ENCODE results near the gene POGZ. TPM values are rescaled to one million over a fixed set of nuclear protein-coding genes. Genes with fewer than 3 reads are reported as not detected.
"Not testable (repeated sequence)": the region's sequence is repeated elsewhere in the genome, so short reads cannot be mapped to it uniquely, and the experiment has no call there.

The POGZ gene
- total RNA-seq, 1 donor from 2014 or later = 41.7 TPM

DNA sequence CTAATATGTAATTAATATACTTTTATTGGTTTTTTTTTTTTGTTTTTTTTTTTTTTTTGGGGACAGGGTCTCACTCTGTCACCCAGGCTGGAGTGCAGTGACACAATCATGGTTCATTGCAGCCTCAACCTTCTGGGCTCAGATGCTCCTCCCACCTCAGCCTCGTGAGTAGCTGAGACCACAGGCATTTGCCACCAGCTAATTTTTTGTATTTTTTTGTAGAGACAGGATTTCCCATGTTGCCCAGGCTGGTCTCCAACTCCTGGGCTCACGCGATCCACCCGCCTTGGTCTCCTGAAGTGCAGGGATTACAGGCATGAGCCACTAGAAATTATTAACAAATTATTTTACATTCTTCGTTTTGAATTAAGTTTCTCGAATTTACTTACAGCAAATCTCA is 16.8 kb upstream of the POGZ start:
- peak; percentile 25 for DNase-seq (ENCODE audit: low read depth)

DNA sequence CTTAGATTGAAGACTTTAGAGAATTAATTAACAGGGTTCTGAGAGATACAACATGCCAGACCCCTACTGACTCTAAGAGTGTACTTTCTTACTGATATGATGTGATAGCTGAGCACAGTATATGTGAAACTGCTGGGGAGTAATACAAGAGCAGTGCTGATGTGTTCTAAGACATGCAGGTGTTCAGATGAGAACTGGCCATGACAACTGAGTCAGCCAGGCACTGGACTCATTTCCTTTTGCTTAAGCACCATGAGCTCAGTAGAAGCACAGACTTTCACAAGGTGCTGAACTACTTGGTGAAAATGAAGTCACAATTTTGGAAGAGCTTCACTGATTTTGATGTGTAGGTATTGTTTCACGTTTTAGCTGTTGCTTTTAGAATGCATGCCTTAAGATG is 15.9 kb upstream of the POGZ start:
- DNase-seq (ENCODE audit: low read depth) = peak; percentile 19

DNA sequence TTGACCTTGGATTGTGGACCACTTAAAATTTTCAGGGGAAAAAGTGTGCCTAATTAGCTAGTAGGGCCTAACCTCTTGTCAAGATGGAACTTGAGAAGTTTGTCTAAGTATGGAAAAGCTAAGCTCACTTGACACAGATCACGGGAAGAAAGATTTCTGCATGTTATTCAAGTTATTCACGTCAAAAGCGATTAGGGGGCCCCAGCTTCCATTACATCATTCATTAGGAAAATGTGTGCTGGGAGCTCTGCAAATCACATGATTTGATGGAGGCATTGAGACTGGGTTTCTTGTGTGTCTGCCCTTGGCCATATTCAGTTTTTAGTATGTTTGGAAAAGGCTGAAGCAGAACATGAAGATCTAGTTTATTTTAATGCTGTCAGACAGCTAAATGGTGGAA is 15.5 kb upstream of the POGZ start:
- DNase-seq (ENCODE audit: low read depth) = no peak

DNA sequence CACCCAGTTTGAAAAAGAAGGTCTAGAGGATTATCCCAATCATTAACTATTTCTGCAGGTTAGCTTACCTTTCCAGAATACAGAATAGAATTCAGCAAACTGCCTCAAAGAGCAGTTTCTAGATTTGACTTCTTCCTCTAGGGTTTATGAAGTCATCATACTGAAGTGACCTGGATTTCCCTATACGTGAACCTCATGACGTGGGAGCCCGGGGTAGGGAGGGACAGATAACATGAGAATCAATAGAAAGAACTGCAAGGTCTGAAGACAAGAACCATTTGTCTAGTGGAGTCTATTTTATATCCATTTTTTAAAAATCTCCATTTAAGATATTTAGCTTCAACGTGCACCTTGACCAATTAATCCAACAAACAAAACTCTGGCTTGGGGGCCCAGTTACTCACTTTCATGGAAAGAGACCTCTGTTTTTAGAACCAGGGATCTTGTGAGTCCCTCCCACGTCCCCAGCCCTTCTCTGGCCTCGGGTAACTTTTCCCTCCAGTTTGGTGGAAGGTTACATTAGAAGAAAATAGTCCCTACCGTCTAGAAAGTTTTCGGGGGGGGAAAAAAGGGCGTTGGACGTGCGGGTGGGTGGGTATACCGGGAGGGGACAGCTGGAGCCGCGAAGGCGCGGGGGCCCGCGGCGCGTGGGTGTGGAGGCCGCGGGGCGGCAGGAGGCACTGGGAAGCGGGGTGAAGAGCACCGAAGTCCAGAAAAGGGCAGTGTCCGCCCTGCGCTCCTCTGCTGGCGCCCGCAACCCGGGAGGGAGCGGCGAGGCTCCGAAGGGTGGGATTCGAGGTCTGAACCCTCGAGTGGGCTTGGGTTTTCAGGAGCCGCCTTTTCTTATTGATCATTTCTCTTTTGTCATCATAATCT is 13.8 kb upstream of the POGZ start:
- DNase-seq (ENCODE audit: low read depth) = peak; percentile 24

DNA sequence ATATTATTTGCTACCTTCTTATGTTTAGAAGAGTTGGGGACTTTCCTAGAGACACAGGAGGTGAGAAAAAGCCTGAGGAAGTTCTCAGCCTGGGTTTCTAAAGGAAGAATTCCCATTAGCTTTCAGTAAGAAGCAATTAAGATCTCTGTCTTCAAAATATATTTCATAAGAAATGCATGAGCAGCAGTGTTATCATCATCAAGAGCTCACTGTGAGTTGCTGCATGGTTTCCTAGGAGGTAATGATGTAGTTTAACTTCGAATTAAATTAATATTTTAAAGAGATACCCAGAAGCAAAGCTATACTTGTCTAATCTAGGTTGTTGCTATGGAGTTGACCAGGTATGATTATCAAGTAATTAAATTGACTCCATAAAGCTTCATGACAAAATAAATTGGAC is 5.7 kb upstream of the POGZ start:
- DNase-seq (ENCODE audit: low read depth) = no peak

DNA sequence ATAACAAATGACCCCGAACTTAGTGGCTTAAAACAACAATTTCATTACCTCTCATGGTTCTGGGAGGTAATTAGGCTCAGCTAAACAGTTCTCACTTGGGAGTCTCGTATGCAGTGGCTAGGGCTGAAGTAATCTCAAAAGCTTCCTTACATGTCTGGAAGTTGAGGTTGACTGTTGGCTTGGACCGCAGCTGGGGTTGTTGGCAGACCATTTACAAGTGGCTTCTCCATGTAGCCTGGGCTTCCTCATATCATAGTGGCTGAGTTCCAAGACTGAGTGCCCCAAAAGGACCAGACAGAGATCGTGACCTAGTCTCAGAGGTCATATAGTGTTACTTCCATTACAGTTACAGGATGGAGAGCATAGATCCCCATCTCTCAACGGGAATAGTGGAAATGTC is 2.4 kb upstream of the POGZ start:
- no peak for DNase-seq (ENCODE audit: low read depth)

DNA sequence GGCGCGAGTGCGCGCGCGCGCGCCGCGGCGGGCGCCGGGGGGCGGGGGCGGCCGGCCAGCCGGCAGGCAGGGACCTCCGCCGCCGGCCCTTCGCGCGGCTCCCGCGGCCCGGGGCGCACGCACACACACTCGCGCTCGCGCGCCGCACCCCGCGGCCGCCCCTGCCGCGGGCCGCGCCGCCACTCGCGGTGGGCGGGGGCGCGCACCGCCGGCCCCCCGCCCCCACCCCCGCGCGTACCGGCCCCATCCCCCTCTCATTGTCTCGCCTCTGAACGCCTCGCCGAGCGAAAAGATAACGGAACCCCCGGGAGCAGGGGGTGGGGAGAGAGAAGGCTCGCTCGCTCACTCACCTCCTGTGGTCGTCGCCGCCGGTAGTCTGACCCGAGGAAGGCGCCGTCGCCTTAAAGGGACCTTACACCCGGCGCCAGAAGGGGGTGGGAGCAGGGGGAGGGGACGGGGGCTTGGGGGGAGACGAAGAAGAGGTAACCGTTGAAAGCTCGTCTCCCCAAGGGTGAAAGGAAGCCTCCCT is 428 bp downstream of the POGZ start:
- peak; percentile 33 for DNase-seq (ENCODE audit: low read depth)

DNA sequence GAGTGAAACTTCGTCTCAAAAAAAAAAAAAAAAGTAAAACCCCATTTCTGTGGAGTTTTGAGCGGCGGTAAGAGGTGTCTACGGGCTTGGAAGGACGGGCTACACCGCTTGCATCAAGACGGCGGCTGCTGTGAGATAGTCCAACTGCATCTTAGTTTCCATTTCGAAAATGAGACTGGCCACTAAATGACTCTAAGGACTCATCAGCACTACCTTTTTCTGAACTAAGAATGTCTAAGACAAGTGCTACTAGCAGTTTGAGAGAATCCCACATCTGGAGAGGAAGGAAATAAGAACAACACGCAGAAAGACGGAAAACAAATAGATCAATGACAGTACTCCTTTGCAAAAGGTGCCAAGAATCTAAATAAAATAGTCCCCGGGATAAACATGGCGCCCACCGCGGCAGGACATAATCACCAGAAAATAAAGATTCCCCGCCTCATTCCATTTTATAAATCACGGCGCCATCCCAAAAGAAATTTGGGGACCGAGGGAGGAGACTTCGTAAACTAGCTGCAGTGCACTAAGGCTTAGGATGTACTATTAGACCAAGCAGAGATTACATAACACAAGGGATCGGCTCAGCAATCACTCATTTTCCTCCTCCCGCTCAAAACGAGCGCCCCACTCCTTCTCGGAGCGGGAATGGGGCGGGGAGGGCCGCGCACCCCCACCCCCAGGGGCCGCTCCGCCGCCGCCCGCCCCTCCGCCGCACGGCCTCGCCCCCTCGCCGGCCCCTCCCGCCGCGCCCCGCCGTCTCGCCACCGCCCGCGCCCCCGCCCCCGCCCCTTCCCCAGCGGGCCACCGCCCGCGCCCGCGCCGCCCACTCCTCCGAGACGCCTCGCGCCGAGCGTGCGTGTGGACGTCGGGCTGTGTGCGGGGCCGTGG is 1.1 kb downstream of the POGZ start:
- DNase-seq (ENCODE audit: low read depth) = peak; percentile 67

DNA sequence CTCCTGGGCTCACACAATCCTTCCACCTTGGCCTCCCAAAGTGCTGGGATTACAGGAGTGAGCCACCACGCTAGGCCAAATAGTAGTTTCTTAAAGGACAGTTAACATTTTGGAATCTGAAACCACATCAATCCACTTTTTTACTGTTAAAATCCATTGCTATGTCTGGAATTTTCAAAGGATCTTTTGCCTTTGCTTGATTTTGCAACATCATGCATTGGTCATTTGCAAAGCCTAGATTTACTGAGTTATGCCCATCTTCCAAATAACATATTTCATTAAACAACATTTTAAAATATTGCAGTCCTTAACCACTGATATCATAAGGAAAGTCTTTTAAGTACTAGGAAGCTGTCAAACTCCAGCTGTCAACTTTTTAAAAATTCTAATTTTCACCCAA is 3.3 kb downstream of the POGZ start:
- no peak for DNase-seq (ENCODE audit: low read depth)

DNA sequence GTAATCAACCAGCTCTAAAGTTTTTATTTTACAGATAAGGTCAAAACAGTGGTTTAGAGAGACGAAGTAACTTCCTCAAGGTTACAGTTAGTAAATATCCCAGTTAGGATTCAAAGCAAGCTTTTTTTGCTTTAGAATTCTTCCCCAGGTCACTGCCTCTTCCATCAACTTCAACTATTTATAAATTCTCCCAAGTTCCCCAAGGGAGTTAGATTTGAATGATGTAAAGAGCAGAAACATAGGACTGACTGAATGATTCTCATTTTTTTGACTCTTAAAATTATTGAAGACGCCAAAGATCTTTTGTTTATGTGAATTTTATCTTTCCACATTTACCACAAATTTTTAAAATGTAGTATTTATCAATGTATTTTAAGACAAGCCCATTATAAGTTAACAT is 4.1 kb downstream of the POGZ start:
- no peak for DNase-seq (ENCODE audit: low read depth)

DNA sequence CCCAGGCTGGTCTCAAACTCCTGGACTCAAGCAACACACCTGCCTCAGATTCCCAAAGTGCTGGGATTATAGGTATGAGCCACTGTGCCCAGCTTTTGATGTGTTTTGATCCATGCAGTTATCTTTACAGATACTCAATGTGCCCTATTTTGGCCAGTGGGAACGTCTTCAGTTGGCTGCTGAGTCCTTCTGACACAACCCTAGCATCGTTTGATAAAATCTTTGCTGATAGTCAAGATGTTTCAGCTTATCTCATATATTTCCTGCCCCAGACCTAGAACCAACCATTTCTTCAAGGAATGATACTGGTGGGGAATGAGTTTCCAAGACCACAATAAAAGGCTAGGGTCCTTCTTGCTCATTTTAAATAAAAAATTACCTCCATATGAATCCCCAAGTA is 11.6 kb downstream of the POGZ start:
- no peak for DNase-seq (ENCODE audit: low read depth)

DNA sequence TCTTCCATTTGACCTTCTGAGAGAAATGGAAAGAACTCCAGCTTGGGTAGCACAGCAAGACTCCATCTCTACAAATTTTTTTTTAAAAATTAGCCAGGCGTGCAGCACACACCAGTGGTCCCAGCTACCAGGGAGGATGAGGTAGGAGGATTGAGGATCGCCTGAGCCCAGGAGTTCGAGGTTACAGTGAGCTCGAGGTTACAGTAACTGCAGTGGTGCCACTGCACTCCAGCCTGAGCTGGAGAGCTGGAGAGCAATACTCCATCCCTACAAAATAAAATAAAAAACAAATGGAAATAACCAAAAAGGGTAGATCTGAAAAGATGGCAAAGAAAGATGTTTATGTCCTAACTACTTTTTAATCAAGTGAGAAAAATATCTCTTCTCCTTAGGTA is 14.5 kb downstream of the POGZ start:
- DNase-seq (ENCODE audit: low read depth) = no peak

DNA sequence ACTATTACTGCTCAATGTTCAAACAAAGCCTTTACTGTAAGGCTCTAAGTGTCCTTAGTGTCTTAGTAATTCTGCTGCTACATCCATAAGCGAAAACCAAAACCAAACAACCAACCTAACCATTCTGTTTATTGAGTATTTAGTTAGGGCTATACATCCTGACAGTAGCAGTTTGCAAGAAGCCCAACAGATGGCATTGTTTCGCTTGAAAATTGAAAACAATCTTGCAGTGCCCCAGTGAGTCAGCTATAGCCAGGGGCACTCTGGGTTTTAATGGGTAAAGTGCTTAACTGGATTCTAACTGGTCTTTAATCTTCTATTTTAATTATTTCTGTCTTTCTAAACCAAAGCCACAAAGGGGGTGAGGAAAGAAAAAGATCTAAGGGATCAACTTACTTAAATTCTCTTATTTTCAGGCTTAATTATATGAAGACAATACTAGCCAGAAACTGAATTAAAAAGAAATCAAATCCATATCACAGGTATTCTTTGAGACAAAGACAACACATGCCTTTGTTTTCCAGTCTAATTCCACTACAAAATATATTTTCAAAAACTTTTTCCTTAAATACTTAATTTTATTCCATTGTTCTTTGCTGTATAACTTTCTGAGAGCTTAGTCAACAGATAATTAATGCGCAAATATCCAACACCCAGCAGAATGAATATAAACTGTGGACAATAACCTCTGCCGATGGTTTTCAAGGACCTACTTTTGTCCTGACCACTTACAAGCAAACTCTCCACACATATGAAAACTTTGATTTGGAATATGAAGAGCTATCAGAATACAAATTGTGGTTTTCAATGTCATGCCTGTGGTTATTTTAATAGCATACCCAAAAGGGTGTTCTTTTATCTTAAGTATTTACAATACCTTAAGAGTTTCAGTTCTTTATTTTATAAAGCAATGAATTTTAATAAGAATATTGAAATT is 15.2 kb downstream of the POGZ start:
- DNase-seq (ENCODE audit: low read depth) = peak; percentile 92

DNA sequence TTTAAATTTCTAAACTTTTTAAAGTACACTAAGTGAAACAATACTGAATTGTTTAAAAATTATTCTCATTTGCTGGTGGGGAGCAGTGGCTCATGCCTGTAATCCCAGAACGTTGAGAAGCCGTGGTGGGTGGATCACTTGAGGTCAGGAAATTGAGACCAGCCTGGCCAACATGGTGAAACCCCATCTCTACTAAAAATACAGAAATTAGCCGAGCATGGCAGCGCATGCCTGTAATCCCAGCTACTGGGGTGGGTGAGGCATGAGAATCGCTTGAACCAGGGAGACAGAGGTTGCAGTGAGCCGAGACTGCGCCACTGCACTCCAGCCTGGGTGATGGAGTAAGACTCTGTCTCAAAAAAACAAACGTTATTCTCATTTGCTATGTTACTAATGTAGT is 21.9 kb downstream of the POGZ start:
- DNase-seq (ENCODE audit: low read depth) = not testable (repeated sequence)

DNA sequence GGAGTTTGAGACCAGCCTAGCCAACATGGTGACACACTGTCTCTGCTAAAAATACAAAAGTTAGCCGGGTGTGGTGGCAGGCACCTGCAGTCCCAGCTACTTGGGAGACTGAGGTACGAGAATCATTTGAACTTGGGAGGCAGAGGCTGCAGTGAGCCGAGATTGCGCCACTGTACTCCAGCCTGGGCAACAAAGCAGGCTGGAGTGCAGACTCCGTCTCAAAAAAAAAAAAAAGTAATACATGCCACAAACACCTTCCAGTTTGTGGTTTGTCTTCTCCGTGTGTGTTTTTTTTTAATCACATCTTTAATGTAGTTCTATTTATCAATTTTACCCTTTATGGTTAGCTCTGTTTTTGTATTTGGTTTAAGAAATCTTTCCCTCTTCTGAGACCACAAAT is 22.3 kb downstream of the POGZ start:
- DNase-seq (ENCODE audit: low read depth) = no peak

DNA sequence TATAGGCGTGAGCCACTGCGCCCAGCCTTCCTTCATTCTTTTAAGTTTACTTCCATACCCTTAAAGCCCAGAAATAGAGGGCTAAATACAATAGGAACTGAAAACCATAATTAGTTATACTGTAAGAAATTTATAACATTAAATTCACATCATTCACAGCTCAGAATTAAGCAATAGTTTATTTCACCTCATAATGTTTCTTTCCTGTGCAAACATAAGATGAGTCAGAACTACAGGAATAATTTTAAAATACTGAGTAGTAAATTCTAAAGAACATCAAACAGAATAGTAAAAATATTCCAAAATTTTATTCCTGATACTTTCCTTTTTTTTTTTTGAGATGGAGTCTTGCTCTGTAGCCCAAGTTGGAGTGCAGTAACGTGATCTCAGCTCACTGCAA is 24.1 kb downstream of the POGZ start:
- DNase-seq (ENCODE audit: low read depth) = no peak

DNA sequence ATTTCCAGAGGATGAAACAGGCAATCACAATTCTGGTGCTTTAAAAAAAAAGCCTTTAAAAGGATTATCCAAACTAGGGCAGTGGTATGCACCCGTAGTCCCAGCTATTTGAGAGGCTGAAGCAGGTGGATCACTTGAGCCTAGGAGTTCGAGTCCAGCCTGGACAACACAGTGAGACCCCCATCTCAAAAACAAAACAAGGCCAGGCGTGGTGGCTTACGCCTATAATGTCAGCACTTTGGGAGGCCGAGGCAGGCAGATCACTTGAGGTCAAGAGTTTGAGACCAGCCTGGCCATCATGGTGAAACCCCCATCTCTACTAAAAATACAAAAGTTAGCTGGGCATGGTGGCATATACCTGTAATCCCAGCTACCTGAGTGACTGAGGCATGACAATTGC is 25.5 kb downstream of the POGZ start:
- not testable (repeated sequence) for DNase-seq (ENCODE audit: low read depth)

DNA sequence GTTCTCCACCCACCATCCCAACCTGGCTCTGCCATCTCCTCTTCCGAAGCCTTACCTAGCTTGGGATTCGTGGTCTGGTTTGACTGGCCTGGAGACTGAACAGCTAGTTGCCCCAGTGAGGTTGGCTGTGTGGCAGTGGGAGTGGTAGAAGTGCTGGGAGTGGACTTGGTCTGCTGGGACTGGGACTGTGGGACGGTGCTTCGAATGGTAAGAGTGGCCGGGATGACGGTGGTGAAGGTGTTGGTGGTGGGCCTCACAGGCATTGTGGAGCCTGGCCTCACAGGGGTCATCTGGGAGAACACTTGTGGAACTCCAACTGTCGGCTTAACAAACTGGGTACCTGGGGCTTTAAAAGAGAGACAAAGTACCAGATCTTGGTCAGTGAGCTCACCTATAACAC is 31.2 kb downstream of the POGZ start:
- DNase-seq (ENCODE audit: low read depth) = no peak

DNA sequence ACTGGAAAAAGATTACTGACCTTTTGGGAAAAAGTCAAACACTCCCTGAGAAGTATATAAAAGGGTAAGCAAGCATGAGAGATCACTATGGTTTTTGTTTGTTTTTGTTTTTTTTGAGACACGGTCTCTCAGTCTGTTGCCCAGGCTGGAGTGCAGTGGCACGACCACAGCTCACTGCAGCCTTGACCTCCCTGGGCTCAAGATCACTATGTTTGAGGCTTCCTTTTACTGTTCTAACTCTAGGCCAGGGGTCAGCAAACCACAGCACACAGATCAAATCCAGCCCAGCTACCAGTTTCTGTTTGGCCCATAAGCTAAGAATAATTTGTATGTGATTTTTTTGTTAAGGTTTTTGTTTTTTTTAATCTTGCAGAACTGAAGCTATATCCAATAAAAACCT is 34.2 kb downstream of the POGZ start:
- DNase-seq (ENCODE audit: low read depth) = no peak

DNA sequence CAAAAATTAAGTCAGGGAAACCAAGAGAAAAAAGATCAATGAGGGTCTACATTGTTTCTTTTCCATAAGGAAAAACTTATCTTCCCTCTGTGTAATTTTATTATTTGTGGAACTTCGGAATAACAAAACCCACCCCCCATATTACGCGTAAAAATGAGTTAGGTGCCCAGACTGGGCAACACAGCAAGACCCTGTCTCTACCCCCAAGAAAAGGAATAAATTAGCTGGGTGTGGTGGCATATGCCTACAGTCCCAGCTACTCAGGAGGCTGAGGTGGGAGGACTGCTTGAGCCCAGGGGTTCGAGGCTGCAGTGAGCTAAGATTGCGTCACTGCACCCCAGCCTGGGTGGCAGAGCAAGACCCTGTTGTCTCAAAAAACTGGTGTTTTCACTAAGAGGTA is 39.5 kb downstream of the POGZ start:
- no peak for DNase-seq (ENCODE audit: low read depth)

DNA sequence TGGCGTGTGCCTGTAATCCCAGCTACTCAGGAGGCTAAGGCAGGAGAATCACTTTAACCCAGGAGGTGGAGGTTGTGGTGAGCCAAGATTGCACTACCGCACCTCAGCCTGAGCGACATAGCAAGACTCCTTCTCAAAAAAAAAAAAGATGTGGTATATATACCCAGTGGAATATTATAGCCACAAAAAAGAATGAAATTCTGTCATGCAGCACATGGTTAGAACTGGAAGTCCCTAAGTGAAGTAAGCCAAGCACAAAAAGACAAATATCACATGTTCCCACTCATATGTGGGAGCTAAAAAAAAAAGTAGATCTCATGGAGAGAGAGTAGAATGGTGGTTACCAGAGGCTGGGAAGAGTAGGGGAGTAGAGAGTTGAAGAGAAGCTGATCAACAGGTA is 41.2 kb downstream of the POGZ start:
- no peak for DNase-seq (ENCODE audit: low read depth)

DNA sequence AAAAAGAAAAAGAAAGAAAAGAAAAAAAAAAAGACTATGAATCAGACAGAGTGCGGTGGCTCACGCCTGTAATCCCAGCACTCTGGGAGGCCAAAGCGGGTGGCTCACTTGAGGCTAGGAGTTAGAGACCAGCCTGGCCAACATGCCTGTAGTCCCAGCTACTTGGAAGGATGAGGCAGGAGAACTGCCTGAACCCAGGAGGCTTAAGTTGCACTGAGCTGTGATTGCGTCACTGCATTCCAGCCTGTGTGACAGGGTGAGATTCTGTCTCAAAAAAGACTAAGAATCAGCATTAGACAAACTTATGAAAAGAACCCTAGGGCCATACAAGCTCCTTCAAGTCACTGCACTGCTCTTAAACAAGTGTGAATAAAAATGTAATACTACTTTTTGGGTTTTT is 43.1 kb downstream of the POGZ start:
- DNase-seq (ENCODE audit: low read depth) = peak; percentile 58
